Neural progenitor cell (in vitro differentiated cells): ENCODE results near the gene CCNK. TPM values are rescaled to one million over a fixed set of nuclear protein-coding genes. Genes with fewer than 3 reads are reported as not detected.

ENCODE experiments used
- DNase-seq: peaks from one replicate; pipeline ENCODE4 v3.0.0-alpha.2; 2016; ENCODE audit warnings: low spot score
- H2AFZ ChIP-seq: fragments of 200-600 bp; sonication (generic); replicated peaks from 2 replicates; pipeline ENCODE4 v1.6.1; 2016; ENCODE audit warnings: antibody characterized with exemption
- H3F3A ChIP-seq: fragments of 200-600 bp; sonication (generic); 2 replicates; pipeline ENCODE4 v1.6.1; 2016; ENCODE audit warnings: antibody characterized with exemption, low read depth
- H3K27ac ChIP-seq: fragments of 200-600 bp; sonication (generic); 2 replicates; pipeline ENCODE4 v1.5.1; 2016; ENCODE audit warnings: mild to moderate bottlenecking
- H3K27me3 ChIP-seq: fragments of 200-600 bp; sonication (generic); 2 replicates; pipeline ENCODE4 v1.6.1; 2016; ENCODE audit warnings: mild to moderate bottlenecking, moderate library complexity
- H3K36me3 ChIP-seq: fragments of 200-600 bp; sonication (generic); 2 replicates; pipeline ENCODE4 v1.5.1; 2016
- H3K4me1 ChIP-seq: fragments of 200-600 bp; sonication (generic); 2 replicates; pipeline ENCODE4 v1.6.1; 2016; ENCODE audit warnings: mixed run types
- H3K4me2 ChIP-seq: fragments of 200-600 bp; sonication (generic); 2 replicates; pipeline ENCODE4 v1.6.1; 2016
- H3K4me3 ChIP-seq: fragments of 200-600 bp; sonication (generic); 2 replicates; pipeline ENCODE4 v1.5.1; 2016
- H3K79me2 ChIP-seq: fragments of 200-600 bp; sonication (generic); 2 replicates; pipeline ENCODE4 v1.6.1; 2016; ENCODE audit warnings: low read depth
- H3K9ac ChIP-seq: fragments of 200-600 bp; sonication (generic); 2 replicates; pipeline ENCODE4 v1.6.1; 2016
- H3K9me3 ChIP-seq: fragments of 200-600 bp; sonication (generic); 2 replicates; pipeline ENCODE4 v1.5.1; 2016; ENCODE audit warnings: low read depth
- H4K20me1 ChIP-seq: fragments of 200-600 bp; sonication (generic); 2 replicates; pipeline ENCODE4 v1.6.1; 2016; ENCODE audit warnings: low read depth
- H3K27ac Mint-ChIP-seq: 3 replicates; pipeline ENCODE4 v1.8.0; 2021; ENCODE audit warnings: mixed read lengths
- H3K27me3 Mint-ChIP-seq: 2 replicates; pipeline ENCODE4 v1.8.0; 2022; ENCODE audit warnings: low read depth, mild to moderate bottlenecking, inconsistent platforms, moderate library complexity, mixed read lengths; ENCODE audit not compliant: insufficient read depth
- H3K36me3 Mint-ChIP-seq: 3 replicates; pipeline ENCODE4 v1.8.0; 2021; ENCODE audit warnings: mixed read lengths
- H3K4me1 Mint-ChIP-seq: 3 replicates; pipeline ENCODE4 v1.8.0; 2021; ENCODE audit warnings: mixed read lengths
- H3K4me3 Mint-ChIP-seq: 3 replicates; pipeline ENCODE4 v1.8.0; 2021; ENCODE audit warnings: mild to moderate bottlenecking, moderate library complexity, mixed read lengths
- H3K9me3 Mint-ChIP-seq: 3 replicates; pipeline ENCODE4 v1.8.0; 2020; ENCODE audit warnings: mixed read lengths
- EZH2 ChIP-seq: fragments of 200-600 bp; sonication (generic); IDR thresholded peaks from 2 replicates; pipeline ENCODE4 v1.6.1; 2017; ENCODE audit warnings: antibody characterized with exemption, mild to moderate bottlenecking, moderate library complexity
- EZH2phosphoT487 ChIP-seq: fragments of 200-600 bp; sonication (generic); IDR thresholded peaks from 2 replicates; pipeline ENCODE4 v1.6.1; 2017; ENCODE audit warnings: antibody characterized with exemption
- small RNA-seq: library from RNA; depleted of rRNA; stranded (forward); fragments of <200 nt; gene quantifications from one replicate; pipeline ENCODE3, GENCODE V24; 2015
- total RNA-seq: library from RNA; depleted of rRNA; stranded (reverse); fragments of >200 nt; gene quantifications from 2 replicates; pipeline ENCODE4 v1.2.3, GENCODE V29; 2015; ENCODE audit warnings: low replicate concordance
- TF ChIP-seq, protein P1 (sequence below): fragments of 200-600 bp; sonication (generic); IDR thresholded peaks from 2 replicates; pipeline ENCODE4 v1.5.1; 2017; ENCODE audit warnings: antibody characterized with exemption, mild to moderate bottlenecking

Gene CCNK
- total RNA-seq, 1 donor from 2014 or later, result 19.0 TPM

DNA sequence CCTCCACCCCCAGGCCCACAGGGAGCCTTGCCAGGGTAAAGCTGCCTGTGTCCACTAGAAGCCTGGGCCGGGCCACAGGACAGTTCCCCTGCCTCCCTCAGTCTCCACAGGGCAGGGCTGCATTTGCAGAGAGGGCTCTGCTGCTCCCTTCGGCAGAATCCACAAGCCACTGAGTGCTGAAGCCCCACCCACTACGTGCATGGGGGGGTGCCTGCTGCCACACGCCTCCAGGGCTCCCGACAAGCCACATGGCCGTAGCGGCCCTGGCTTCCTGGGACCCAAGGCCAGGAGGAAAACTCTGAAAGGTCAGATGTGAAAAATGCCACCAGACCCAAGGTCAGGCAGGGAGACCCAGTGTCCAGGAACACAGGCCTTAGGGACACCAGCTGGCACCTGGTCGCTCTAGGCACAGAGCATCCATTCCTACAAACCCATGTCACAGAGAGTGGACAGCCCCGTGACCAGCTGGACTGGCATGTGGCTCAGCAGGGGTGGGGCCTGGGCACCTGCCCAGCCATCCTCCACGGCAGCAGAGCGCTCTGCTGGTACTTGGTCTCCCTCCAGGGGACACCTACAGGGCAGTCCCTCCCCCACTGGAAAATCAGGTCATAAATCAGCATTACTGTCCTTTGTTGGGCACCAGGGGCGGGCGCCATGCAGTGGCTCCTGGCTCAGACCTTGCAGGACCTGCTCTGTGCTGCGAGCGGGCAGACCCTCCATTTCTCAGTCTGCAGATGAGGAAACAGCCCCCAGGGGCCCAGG lies 79.9 kb downstream of the CCNK start:
- Mint-ChIP-seq H3K27ac (no peak overlapping the region), H3K4me3 (no peak overlapping the region), H3K36me3 (peaks cover 10% of the 10 kb centered on the region), H3K9me3 (peaks cover 2% of the 10 kb centered on the region), H3K27me3 (peaks cover 15% of the 10 kb centered on the region), H3K4me1 (peaks cover 68% of the 10 kb centered on the region)
- peaks cover 76% of the 10 kb centered on the region for H4K20me1 ChIP-seq
- H2AFZ ChIP-seq, result no peak overlapping the region
- H3K9me3 ChIP-seq, result no peaks in the 10 kb centered on the region
- DNase-seq, result no peak
- no peak overlapping the region for H3K4me3 ChIP-seq
- peaks cover 91% of the 10 kb centered on the region for H3K79me2 ChIP-seq
- H3K9ac ChIP-seq, result no peak overlapping the region
- H3K4me2 ChIP-seq, result no peak overlapping the region
- no peak overlapping the region for H3K27ac ChIP-seq
- TF ChIP-seq, protein P1, sequence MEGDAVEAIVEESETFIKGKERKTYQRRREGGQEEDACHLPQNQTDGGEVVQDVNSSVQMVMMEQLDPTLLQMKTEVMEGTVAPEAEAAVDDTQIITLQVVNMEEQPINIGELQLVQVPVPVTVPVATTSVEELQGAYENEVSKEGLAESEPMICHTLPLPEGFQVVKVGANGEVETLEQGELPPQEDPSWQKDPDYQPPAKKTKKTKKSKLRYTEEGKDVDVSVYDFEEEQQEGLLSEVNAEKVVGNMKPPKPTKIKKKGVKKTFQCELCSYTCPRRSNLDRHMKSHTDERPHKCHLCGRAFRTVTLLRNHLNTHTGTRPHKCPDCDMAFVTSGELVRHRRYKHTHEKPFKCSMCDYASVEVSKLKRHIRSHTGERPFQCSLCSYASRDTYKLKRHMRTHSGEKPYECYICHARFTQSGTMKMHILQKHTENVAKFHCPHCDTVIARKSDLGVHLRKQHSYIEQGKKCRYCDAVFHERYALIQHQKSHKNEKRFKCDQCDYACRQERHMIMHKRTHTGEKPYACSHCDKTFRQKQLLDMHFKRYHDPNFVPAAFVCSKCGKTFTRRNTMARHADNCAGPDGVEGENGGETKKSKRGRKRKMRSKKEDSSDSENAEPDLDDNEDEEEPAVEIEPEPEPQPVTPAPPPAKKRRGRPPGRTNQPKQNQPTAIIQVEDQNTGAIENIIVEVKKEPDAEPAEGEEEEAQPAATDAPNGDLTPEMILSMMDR, result no peak
- TF ChIP-seq EZH2 (no peak), EZH2phosphoT487 (no peak)
- H3K27me3 ChIP-seq, result no peaks in the 10 kb centered on the region
- H3K4me1 ChIP-seq, result peaks cover 58% of the 10 kb centered on the region
- peaks cover 31% of the 10 kb centered on the region for H3F3A ChIP-seq
- H3K36me3 ChIP-seq, result no peaks in the 10 kb centered on the region

DNA sequence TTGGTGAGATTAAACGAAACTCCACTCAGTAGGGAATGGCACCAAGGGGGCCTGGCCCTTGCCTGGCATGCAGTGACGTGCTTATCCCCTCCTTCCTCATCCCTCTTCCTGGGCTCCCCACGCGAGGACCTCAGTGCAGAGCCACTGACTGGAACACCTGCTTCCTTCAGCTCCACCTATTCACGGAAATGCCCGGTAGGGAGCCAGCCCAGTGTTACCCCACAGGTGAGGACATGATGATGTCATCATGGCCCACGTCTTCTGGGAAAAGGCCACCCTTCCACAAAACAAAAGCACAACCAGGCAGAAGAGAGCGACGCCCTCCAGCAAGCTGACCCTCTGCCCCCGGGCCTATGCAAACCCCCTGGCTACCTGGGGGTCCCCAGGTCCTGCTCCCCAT lies 80.7 kb downstream of the CCNK start:
- H3K79me2 ChIP-seq, result peaks cover 91% of the 10 kb centered on the region
- peaks cover 77% of the 10 kb centered on the region for H4K20me1 ChIP-seq
- H3K4me1 Mint-ChIP-seq, result peaks cover 67% of the 10 kb centered on the region

More for the DNA sequence above, 80.7 kb downstream of the CCNK start:
- Histone ChIP-seq H3K9ac (no peak overlapping the region), H3K27ac (no peak overlapping the region), H3K4me2 (peak overlapping the region; percentile 76), H3K36me3 (no peaks in the 10 kb centered on the region), H3K9me3 (no peaks in the 10 kb centered on the region), H2AFZ (no peak overlapping the region), H3K4me1 (peaks cover 58% of the 10 kb centered on the region), H3K27me3 (no peaks in the 10 kb centered on the region), H3F3A (peaks cover 33% of the 10 kb centered on the region), H3K4me3 (no peak overlapping the region)
- H3K9me3 Mint-ChIP-seq, result peaks cover 2% of the 10 kb centered on the region
- no peak overlapping the region for H3K4me3 Mint-ChIP-seq
- no peak for DNase-seq
- H3K27ac Mint-ChIP-seq, result peak overlapping the region; percentile 81
- TF ChIP-seq EZH2phosphoT487 (no peak), EZH2 (no peak)
- TF ChIP-seq, protein P1, result no peak
- peaks cover 15% of the 10 kb centered on the region for H3K27me3 Mint-ChIP-seq
- peaks cover 11% of the 10 kb centered on the region for H3K36me3 Mint-ChIP-seq

Small RNAs within 50 kb of the gene (small RNA-seq; reads per million reads assigned to genes)
- not detected for gene RNU6-91P

Other genes starting within 250 kb of the CCNK start
- gene BCL11B, start 209.2 kb upstream of the CCNK start, total RNA-seq, result 1.3 and 1.5 TPM in 2 replicates
- gene SETD3, start 550 bp upstream of the CCNK start, total RNA-seq, result 54.7 and 68.0 TPM in 2 replicates
- 19.0 and 41.3 TPM in 2 replicates for gene CCDC85C, start 122.8 kb downstream of the CCNK start, total RNA-seq
- 0.32 and 1.2 TPM in 2 replicates for gene HHIPL1, start 163.7 kb downstream of the CCNK start, total RNA-seq
- 0.77 and 1.1 TPM in 2 replicates for gene CYP46A1, start 202.9 kb downstream of the CCNK start, total RNA-seq